NCI-H774 (cell line): ENCODE data around the gene PLSCR3.

Source experiments
- DNase-seq: peaks from one replicate; lab custom pipeline; 2025; lab: John Stamatoyannopoulos, UW

PLSCR3 gene

DNA sequence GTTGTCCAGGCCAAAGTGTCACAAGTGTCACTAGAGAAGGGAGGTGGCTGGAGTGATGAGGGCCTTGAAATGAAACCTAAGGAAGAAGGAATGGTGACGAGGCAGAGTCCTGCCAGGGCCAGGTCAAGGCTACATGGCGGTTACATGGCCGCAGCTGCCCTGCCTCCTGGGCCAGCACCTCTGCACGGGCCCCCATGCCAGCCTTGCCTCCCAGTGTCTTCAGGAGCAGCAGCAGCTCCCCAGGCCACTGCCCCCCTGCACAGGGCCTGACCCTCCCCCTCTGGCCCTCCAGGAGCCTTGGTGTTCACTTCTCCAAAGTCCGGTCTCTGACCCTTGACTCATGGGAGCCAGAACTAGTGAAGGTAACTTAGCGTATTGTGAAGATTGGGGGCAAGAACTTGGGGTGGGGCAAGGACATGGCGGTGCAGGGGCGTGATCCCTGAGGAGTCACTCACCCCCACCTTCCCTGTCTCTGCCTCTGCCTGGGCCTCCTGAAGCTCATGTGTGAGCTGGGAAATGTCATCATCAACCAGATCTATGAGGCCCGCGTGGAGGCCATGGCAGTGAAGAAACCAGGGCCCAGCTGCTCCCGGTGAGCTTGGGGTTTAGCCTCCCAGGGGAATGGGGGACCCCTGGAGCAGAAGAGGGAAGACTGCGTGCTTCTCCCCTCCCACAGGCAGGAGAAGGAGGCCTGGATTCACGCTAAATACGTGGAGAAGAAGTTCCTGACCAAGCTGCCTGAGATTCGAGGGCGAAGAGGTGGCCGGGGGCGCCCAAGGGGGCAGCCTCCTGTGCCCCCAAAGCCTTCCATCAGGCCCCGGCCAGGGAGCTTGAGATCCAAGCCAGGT lies 46.5 kb downstream of the PLSCR3 start:
- DNase-seq, result no peak

DNA sequence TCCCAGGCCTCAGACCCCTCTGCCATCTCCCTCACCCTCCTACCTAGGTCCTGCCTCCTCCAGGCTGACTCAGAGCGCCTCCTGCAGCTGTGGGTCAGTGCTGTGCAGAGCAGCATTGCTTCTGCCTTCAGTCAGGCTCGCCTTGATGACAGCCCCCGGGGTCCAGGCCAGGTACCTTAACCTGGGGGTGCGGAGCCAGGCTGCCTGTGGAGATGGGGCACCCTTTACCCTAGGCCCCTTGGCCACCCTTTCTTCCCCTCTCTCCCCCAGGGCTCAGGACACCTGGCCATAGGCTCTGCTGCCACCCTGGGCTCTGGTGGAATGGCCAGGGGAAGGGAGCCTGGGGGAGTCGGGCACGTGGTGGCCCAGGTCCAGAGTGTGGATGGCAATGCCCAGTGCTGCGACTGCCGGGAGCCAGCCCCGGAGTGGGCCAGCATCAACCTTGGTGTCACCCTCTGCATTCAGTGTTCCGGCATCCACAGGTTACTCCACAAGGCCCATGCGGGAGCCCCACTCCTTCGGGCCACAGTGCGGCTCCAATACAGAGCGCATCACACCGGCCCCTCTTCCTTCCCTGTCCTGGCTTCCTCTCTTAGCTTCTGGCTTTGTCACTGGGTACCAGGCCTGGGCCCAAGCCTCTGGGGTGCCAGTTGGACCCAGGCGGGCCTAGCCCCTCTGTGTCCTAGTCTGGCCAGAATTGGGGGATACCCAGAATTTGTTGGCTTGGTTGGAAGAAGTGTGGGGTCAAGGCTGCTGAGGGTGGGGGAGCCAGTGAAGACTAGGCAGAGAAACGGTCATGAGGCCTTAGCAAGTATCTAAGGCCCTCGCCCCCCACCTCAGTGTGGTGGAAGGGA lies 47.3 kb downstream of the PLSCR3 start:
- DNase-seq, result no peak

DNA sequence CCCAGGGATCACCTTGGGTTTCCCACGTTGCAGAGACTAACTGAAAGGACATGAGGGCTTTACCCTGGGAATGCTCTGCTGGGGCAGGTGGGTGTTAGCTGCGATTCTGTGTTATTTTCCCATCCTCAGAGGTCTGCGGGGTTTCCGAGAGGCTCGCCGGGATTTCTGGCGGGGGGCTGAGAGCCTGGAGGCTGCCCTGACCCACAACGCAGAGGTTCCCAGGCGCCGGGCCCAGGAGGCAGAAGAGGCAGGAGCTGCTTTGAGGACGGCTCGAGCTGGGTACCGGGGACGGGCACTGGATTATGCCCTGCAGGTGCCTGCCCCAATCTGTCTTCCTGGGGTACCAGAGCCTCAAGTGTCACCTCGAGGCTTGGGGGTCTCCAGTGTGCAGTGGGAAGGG lies 51.1 kb downstream of the PLSCR3 start:
- DNase-seq, result no peak

DNA sequence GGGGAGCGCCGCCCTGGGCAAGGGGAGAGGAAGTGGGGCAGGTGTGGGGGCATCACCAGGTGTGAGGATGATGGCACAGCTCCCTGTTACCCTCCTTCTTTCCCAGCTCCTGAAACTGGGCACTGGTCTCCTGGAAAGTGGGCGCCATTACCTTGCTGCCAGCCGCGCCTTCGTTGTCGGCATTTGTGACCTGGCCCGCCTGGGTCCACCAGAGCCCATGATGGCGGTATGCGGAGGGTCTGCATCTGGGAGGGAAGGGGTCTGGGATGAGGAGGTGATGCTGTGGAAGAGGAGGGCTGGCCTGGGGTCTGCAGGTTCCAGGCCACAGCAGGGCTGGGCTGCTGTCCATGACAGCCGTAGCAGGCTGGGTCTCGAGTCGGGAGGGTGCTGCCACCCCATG lies 52.5 kb downstream of the PLSCR3 start:
- no peak for DNase-seq

DNA sequence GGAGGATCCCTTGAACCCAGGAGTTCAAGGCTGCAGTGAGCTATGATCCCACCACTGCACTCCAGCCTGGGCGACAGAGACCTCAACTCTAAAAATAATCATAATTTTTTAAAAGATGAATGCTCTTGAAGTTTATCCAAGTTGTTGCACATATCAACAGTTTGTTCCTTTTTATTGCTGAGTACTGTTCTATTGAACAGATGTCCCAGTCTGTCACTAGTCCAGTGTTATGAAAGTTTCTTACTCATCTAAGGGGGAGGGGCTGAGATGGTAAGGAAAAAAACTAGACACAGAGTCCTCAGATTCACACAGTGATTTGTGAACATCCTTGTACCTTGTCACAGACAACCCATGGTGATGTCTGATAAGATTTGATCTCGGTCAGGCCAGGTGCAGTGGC lies 54.1 kb downstream of the PLSCR3 start:
- no peak for DNase-seq
